Upper lobe of right lung (tissue), 1 donor: ENCODE results near the gene SIRT2. TPM values are rescaled to one million over a fixed set of nuclear protein-coding genes. Genes with fewer than 3 reads are reported as not detected.

ENCODE experiments used
- ATAC-seq: fragments of 200-7000 bp; cut with Tn5 transposase; one replicate; pipeline ENCODE4 v1.9.1; 2020; ENCODE audit warnings: mild to moderate bottlenecking, moderate library complexity
- DNase-seq: peaks from one replicate; pipeline ENCODE4 v3.0.0-alpha.2; 2020
- H3K27ac ChIP-seq: fragments of 200-600 bp; one replicate; pipeline ENCODE4 v1.8.0; 2022
- H3K27me3 ChIP-seq: fragments of 200-600 bp; one replicate; pipeline ENCODE4 v1.8.0; 2022; ENCODE audit warnings: mild to moderate bottlenecking
- H3K36me3 ChIP-seq: fragments of 200-600 bp; one replicate; pipeline ENCODE4 v1.8.0; 2022
- H3K4me1 ChIP-seq: fragments of 200-600 bp; one replicate; pipeline ENCODE4 v1.8.0; 2022
- H3K4me3 ChIP-seq: fragments of 200-600 bp; one replicate; pipeline ENCODE4 v1.8.0; 2022; ENCODE audit warnings: mild to moderate bottlenecking
- H3K9me3 ChIP-seq: fragments of 200-600 bp; one replicate; pipeline ENCODE4 v1.8.0; 2022
- CTCF ChIP-seq: fragments of 200-600 bp; IDR thresholded peaks from one replicate; pipeline ENCODE4 v1.8.0; 2022; ENCODE audit warnings: antibody characterized with exemption
- intact Hi-C: fragments of 100-400 bp; cut with DNase I; formaldehyde crosslinking; loops from one replicate; pipeline ENCODE4 v1.11.0; 2022
- total RNA-seq: library from RNA; stranded (reverse); fragmentation: NEBNext Ultra II Directional; extraction: Animal tissue kit (Norgen Biotek cat#: 25700); gene quantifications from one replicate; pipeline ENCODE4 v1.2.1, GENCODE V29; 2021
- donor health status: DM: no; HTN: yes; CAD: no; lungs with severe emphysema.

SIRT2 gene
- total RNA-seq, 1 donor from 2014 or later = 59.2 TPM

- ATAC-seq (no peak), DNase-seq (no peak)
- intact Hi-C loops = no loop called here
- peaks cover 96% of the 10 kb centered on the region for H3K36me3 ChIP-seq
- H3K27me3 ChIP-seq = no peaks in the 10 kb centered on the region
- no peak overlapping the region for H3K27ac ChIP-seq
- H3K4me1 ChIP-seq = peaks cover 20% of the 10 kb centered on the region
- no peak overlapping the region for H3K4me3 ChIP-seq
- no peak for TF ChIP-seq CTCF
- no peaks in the 10 kb centered on the region for H3K9me3 ChIP-seq
These were observed 56.2 kb downstream of the SIRT2 start for GRCh38 chr19:38843175-38843758.

DNA sequence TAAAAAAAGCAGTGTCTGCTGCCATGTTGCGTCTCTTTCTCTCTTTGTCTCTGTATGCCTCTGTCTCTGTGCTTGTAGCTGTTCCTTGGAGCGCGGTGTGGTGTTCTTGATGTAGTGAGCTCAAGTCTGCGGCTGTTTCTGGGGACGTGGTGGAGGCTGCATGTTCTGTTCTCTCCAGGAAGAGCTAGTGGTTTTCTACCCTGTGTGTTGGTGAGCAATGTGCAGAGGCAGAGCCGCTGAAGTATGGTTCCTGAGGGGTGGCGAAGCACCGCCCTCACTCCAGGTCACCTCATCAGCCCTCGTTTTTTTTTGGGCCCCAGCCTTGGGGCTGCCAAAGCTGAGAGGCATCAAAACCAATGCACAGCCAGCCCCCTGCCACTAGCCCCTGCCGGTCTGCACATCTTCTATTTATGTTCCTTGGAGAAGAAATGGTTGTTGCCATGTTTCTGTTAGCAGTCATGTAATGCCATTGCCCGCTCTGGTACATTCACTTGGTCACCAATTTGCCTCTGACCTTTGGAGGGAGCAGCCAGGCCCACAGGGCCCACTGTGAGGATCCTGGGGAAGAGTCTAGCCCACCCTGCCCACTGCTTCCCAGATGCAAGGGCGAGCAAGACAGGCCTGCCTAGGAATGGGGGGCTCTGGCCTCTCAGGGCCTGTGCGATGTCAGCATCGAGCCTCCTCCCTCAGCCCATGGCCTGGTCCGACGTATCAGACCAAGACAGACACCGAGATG is 56.8 kb downstream of the SIRT2 start:
- intact Hi-C loops = no loop called here
- Histone ChIP-seq H3K27ac (no peak overlapping the region), H3K36me3 (peaks cover 100% of the 10 kb centered on the region), H3K9me3 (no peaks in the 10 kb centered on the region), H3K4me1 (peaks cover 20% of the 10 kb centered on the region), H3K4me3 (no peak overlapping the region), H3K27me3 (no peaks in the 10 kb centered on the region)
- TF ChIP-seq CTCF = no peak
- DNase-seq (no peak), ATAC-seq (peak; percentile 40)

DNA sequence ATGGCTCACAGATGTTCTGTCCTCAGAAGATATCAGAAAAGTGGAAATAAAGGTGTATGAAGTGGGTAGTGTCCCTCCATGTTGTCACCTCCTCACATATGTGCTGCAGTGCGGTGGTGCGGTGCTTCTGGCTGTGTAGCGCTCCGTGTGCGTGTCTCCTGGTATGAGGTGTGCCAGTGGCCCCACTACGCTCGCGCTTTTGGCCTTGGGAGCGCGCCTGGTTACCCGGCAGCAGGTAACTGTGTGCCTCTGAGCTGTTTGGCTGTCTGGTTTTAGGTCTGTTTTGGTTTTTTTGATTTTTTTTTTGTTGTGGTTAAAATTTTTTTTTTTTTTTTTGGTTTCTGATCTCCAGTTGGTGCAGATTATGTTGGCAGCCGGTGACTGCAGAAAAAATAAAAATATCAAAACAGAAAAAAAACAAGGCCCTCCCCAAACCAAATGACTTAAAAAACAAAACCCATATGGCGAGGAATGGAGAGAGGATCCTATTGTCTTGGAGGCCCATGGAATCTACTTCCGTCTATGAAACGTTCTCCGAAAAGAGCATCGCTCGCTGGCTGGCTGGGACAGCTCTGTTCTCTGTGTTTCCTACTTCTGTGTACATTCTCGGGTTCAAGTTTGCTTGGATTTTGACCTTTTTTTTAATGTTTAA is 57.5 kb downstream of the SIRT2 start:
- no peak for DNase-seq

GRCh38 chr19:38841180-38841766 is 58.1 kb downstream of the SIRT2 start:
- H3K36me3 ChIP-seq = peaks cover 100% of the 10 kb centered on the region
- peaks cover 12% of the 10 kb centered on the region for H3K4me1 ChIP-seq

More for the DNA sequence above, 57.5 kb downstream of the SIRT2 start:
- H3K4me3 ChIP-seq = no peak overlapping the region
- intact Hi-C loops = no loop called here
- ATAC-seq = no peak
- H3K27ac ChIP-seq = no peak overlapping the region
- H3K4me1 ChIP-seq = peaks cover 14% of the 10 kb centered on the region
- no peaks in the 10 kb centered on the region for H3K9me3 ChIP-seq
- H3K27me3 ChIP-seq = no peaks in the 10 kb centered on the region
- peaks cover 100% of the 10 kb centered on the region for H3K36me3 ChIP-seq
- TF ChIP-seq CTCF = no peak

GRCh38 chr19:38840583-38840968 is 58.8 kb downstream of the SIRT2 start:
- no peaks in the 10 kb centered on the region for H3K9me3 ChIP-seq
- H3K36me3 ChIP-seq = peaks cover 100% of the 10 kb centered on the region
- H3K27ac ChIP-seq = no peak overlapping the region
- intact Hi-C loops = no loop called here
- DNase-seq = no peak
- no peak for ATAC-seq
- TF ChIP-seq CTCF = no peak
- peaks cover 14% of the 10 kb centered on the region for H3K4me1 ChIP-seq
- no peaks in the 10 kb centered on the region for H3K27me3 ChIP-seq
- H3K4me3 ChIP-seq = no peak overlapping the region

More at GRCh38 chr19:38841180-38841766, 58.1 kb downstream of the SIRT2 start:
- DNase-seq (no peak), ATAC-seq (no peak)
- intact Hi-C loops = no loop called here
- Histone ChIP-seq H3K27ac (no peak overlapping the region), H3K27me3 (no peaks in the 10 kb centered on the region), H3K9me3 (no peaks in the 10 kb centered on the region), H3K4me3 (no peak overlapping the region)
- TF ChIP-seq CTCF = no peak
